Activated CD4-positive, CD25-positive, alpha-beta regulatory T cell (primary cell): Measurements from ENCODE around the gene NKTR.

ENCODE experiments used
- DNase-seq, 4 experiments: peaks; one replicate each; lab custom pipeline; 2025; lab: John Stamatoyannopoulos, UW

Gene NKTR

GRCh38 chr3:42681361-42682038 is 81.0 kb downstream of the NKTR start:
- no peak for DNase-seq

GRCh38 chr3:42682301-42683070 is 82.0 kb downstream of the NKTR start:
- no peak for DNase-seq

- DNase-seq: peak in 1 of 4 experiments; percentile 11
These were observed 83.6 kb downstream of the NKTR start for GRCh38 chr3:42683875-42684598.

DNA sequence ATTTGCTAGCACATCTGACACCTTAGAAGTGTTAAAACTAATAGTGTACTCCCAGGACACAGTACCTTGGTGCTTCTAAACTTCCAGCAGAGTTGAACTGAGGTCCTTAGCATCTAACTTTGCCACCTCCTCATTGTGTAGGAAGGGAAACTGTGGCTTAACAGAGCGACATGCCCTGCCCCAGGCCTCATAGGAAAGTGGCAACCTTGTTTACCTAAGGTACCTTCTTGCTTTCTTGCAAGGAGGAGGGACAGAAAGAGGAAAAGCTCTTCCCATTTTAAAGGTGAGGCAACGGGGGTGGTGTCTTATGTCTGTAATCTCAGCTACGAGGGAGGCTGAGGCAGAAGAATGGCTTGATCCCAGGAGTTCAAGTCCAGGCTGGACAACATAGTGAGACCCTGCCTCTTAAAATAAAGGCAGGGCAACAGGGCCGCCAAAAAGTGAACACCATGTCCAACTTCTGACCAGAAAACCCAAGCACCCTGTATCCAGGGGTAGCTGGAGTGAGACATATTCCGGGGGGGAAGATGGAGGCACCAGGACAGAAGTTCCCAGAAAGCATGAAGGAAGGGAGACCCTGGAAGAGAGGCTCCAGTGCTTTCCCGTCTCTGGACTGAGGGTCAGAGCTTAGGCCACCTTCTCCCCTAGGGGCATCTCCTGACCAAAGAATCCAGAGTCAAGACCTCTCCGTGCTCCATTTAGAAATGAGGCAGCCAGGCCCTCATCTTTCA is 84.3 kb downstream of the NKTR start:
- no peak for DNase-seq

GRCh38 chr3:42685363-42685881 is 84.9 kb downstream of the NKTR start, which contains the start of gene KLHL40:
Gene KLHL40 (plus strand): TSS chr3:42685537. CDS start chr3:42685619, 82 bp downstream.
- no peak for DNase-seq

- DNase-seq: no peak
These were observed 85.7 kb downstream of the NKTR start for GRCh38 chr3:42685891-42686820.

DNA sequence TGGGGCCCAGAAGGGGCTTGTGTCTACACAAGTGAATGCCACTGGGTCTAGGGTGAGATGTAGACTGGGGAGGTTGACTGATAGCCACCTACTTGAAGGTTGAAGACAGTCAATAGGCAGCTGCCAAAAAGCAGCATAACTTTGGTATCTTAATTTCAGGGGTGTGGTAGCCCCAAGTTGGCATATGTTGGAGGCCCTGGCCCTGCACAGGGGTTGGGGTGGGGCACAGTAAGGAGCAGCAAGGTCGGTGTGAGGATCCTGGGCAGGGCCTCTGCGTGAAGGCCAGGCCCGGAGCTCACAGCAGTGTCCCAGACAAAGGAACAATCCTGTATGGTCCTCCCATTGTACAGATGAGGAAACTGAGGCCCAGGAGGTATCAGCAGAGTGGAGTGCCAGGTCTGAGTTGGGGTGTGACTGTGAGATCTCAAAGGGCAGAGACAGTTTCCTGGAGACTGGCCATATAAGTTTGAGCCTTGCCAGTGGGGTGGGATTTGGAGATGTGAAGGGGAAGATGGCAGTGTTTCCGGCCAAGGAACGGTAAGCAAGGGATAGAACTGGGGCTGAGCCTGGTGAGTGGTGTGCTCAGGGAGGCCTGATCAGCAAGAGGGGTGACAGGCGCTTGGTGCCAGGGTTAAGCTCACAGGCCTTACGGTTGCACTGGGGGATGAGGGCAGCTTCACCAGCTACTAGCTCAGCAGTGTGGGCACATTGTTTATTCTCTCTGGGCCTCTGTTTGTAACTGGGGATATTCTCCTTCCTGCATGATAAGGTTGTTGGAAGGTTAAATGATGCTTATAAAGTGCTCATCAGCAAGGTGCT is 86.6 kb downstream of the NKTR start:
- DNase-seq: no peak

- DNase-seq: no peak
These were observed 87.5 kb downstream of the NKTR start for GRCh38 chr3:42688016-42688415.

DNA sequence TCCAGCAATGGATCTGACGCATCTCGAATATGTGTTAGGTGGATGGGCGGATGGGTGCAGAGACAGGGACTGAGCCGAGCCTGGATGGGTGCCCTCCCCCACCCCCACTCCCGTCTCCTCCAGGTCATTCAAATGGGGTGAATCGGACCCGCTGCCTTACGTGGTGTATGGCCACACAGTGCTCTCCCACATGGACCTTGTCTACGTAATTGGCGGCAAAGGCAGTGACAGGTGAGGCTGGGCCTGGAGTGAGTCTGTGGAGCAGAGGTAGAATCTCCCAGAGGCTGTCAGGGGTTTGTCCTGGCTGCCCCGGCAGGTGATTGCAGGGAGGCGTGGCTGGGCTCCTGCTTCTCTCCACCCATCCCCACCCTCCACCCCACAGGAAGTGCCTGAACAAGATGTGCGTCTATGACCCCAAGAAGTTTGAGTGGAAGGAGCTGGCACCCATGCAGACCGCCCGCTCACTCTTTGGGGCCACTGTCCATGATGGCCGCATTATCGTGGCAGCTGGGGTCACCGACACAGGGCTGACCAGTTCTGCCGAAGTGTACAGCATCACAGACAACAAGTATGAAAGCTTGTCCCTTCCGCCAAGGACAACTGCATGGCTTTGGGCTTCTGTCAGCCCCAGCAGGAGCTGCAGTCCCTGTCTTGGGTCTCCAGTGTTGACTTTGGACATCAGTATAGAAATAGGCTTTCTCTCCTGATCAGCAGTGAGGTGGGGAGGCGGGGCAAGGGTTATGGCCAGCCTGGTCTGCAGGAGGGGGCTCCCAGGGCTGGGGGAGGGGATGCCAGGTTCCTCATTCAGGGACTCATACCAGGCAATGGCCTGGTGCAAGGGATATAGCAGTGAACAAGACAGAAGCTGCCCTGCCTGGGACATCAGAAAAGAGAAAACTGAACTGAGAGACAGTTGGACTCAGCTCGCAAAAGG is 88.3 kb downstream of the NKTR start:
- no peak for DNase-seq

GRCh38 chr3:42689421-42690014 is 89.0 kb downstream of the NKTR start:
- no peak for DNase-seq

GRCh38 chr3:42690191-42690590 is 89.7 kb downstream of the NKTR start:
- no peak for DNase-seq

DNA sequence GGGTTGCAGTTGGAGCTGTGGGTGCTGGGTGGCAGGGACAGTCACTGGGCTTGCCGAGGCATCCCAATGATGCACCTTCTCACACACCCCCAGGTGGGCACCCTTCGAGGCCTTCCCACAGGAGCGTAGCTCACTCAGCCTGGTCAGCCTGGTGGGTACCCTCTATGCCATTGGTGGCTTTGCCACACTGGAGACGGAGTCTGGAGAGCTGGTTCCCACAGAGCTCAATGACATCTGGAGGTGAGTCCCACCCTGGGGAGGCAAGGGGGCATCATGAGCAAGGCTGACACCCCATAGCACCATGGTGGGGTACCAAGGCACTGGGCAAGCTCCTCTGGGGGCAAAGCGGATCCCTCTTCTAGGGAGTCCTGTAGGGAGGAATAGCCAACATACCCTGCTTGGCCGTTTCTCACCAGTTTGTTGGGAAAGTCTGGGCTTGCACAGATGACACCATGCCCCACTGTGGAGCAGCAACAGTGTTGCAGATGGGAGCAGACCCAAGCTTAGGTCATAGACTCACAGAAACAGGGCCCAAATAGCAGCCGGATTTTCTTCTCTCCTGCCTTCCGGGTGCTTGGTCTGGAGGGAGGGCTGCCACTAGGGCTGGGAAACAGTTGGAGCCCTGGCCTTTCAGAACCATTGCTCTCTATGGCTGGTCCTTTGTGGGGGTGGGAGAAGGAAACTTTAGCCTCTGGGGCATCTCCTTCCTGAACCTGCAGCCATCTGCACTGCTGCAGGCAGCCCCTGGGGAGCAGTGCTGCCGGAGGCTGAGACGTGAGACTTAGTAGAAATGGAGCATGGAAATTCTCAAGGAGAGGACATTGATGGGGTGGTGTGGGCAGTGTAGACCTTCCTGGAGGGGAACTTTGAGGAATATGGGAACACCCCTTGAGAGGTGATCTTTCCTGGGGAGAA is 90.5 kb downstream of the NKTR start:
- no peak for DNase-seq

DNA sequence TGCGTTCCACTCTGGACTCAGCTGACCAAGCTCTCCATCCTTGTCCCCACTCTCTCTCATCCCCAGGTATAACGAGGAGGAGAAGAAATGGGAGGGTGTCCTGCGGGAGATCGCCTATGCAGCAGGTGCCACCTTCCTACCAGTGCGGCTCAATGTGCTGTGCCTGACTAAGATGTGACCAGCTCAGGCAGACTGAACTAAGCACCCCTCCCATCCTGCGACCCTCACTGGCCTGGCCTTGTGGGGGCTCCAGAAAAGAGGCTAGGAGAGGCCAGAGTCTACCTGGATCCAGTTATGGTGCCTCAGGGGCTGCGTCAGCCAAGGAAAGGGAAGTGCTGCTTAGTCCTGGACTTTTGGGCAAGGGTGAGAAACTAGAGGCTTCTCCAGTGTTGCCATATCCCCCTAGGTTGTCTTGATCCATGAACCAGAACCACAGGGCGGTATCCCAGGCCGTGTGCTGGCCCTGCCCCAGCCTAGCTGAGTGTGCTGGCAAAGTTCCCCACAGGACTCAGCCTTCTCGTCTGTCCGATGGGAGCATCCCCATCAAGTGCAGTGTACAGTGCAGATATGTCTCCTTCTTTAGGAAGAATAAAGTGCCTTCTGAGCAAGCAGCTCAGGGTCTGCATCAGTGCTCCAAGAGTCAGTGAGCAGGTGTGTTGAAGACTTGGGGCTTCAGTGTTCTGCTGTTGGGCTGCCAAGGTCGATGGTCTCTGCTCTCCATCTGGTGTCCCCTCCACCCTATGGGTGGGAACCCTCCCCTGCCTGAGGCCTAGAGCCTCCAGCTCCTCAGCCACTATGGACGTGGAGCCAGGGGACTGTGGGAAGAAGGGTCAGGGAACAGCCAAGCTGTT is 91.6 kb downstream of the NKTR start:
- DNase-seq: no peak

- DNase-seq: no peak
These were observed 92.4 kb downstream of the NKTR start for GRCh38 chr3:42692667-42693529.

- DNase-seq: no peak
These were observed 93.0 kb downstream of the NKTR start for GRCh38 chr3:42693530-42693930.
